Measurements from ENCODE around the gene TMSB4X.

Gene TMSB4X

GRCh38 chrX:12986164-12986779 lies 11.4 kb downstream of the TMSB4X start:
- H3K4me1 ChIP-seq (ENCODE audit: insufficient read depth, poor library complexity, severe bottlenecking) = peaks cover 30% of the 10 kb centered on the region
- H3K9me3 ChIP-seq (ENCODE audit: severe bottlenecking) = no peaks in the 10 kb centered on the region
- TF ChIP-seq CTCF (IDR thresholded peaks at IDR 0.05; ENCODE audit: poor library complexity, severe bottlenecking) = no peak
- no peak overlapping the region for H3K4me3 ChIP-seq (ENCODE audit: severe bottlenecking)
- DNase-seq (ENCODE audit: low spot score) = no peak
- H3K27me3 ChIP-seq (ENCODE audit: insufficient read depth, poor library complexity, severe bottlenecking) = no peaks in the 10 kb centered on the region
- no peak for ATAC-seq (ENCODE audit: low read depth)
- peak overlapping the region; percentile 81 for H3K27ac ChIP-seq (ENCODE audit: poor library complexity, severe bottlenecking)
- H3K36me3 ChIP-seq (ENCODE audit: low read depth) = no peaks in the 10 kb centered on the region

GRCh38 chrX:12986886-12987285 lies 12.0 kb downstream of the TMSB4X start:
- H3K9me3 ChIP-seq (ENCODE audit: severe bottlenecking) = no peaks in the 10 kb centered on the region
- DNase-seq (ENCODE audit: low spot score) = no peak
- ATAC-seq (ENCODE audit: low read depth) = no peak
- TF ChIP-seq CTCF (IDR thresholded peaks at IDR 0.05; ENCODE audit: poor library complexity, severe bottlenecking) = no peak
- H3K27me3 ChIP-seq (ENCODE audit: insufficient read depth, poor library complexity, severe bottlenecking) = no peaks in the 10 kb centered on the region
- H3K36me3 ChIP-seq (ENCODE audit: low read depth) = no peaks in the 10 kb centered on the region
- H3K4me3 ChIP-seq (ENCODE audit: severe bottlenecking) = no peak overlapping the region
- H3K4me1 ChIP-seq (ENCODE audit: insufficient read depth, poor library complexity, severe bottlenecking) = peaks cover 30% of the 10 kb centered on the region
- H3K27ac ChIP-seq (ENCODE audit: poor library complexity, severe bottlenecking) = no peak overlapping the region

GRCh38 chrX:12987340-12987739 lies 12.4 kb downstream of the TMSB4X start:
- Histone ChIP-seq H3K9me3 (ENCODE audit: severe bottlenecking) (no peaks in the 10 kb centered on the region), H3K27me3 (ENCODE audit: insufficient read depth, poor library complexity, severe bottlenecking) (no peaks in the 10 kb centered on the region), H3K4me1 (ENCODE audit: insufficient read depth, poor library complexity, severe bottlenecking) (peaks cover 30% of the 10 kb centered on the region), H3K27ac (ENCODE audit: poor library complexity, severe bottlenecking) (no peak overlapping the region), H3K36me3 (ENCODE audit: low read depth) (no peaks in the 10 kb centered on the region), H3K4me3 (ENCODE audit: severe bottlenecking) (no peak overlapping the region)
- DNase-seq (ENCODE audit: low spot score) (no peak), ATAC-seq (ENCODE audit: low read depth) (no peak)
- no peak for TF ChIP-seq CTCF (IDR thresholded peaks at IDR 0.05; ENCODE audit: poor library complexity, severe bottlenecking)

GRCh38 chrX:12987900-12988594 lies 13.1 kb downstream of the TMSB4X start:
- Histone ChIP-seq H3K4me3 (ENCODE audit: severe bottlenecking) (no peak overlapping the region), H3K36me3 (ENCODE audit: low read depth) (no peaks in the 10 kb centered on the region), H3K4me1 (ENCODE audit: insufficient read depth, poor library complexity, severe bottlenecking) (peaks cover 30% of the 10 kb centered on the region), H3K27ac (ENCODE audit: poor library complexity, severe bottlenecking) (peak overlapping the region; percentile 71), H3K9me3 (ENCODE audit: severe bottlenecking) (no peaks in the 10 kb centered on the region), H3K27me3 (ENCODE audit: insufficient read depth, poor library complexity, severe bottlenecking) (no peaks in the 10 kb centered on the region)
- DNase-seq (ENCODE audit: low spot score) (no peak), ATAC-seq (ENCODE audit: low read depth) (no peak)
- no peak for TF ChIP-seq CTCF (IDR thresholded peaks at IDR 0.05; ENCODE audit: poor library complexity, severe bottlenecking)

GRCh38 chrX:12988797-12989196 lies 13.9 kb downstream of the TMSB4X start:
- ATAC-seq (ENCODE audit: low read depth) = peak; percentile 83
- H3K9me3 ChIP-seq (ENCODE audit: severe bottlenecking) = no peaks in the 10 kb centered on the region
- peaks cover 30% of the 10 kb centered on the region for H3K4me1 ChIP-seq (ENCODE audit: insufficient read depth, poor library complexity, severe bottlenecking)
- no peaks in the 10 kb centered on the region for H3K27me3 ChIP-seq (ENCODE audit: insufficient read depth, poor library complexity, severe bottlenecking)
- DNase-seq (ENCODE audit: low spot score) = no peak
- no peaks in the 10 kb centered on the region for H3K36me3 ChIP-seq (ENCODE audit: low read depth)
- peak overlapping the region; percentile 71 for H3K27ac ChIP-seq (ENCODE audit: poor library complexity, severe bottlenecking)
- no peak overlapping the region for H3K4me3 ChIP-seq (ENCODE audit: severe bottlenecking)
- TF ChIP-seq CTCF (IDR thresholded peaks at IDR 0.05; ENCODE audit: poor library complexity, severe bottlenecking) = no peak
